HG03175 (cell line): ENCODE data around the gene PTGIS.

ENCODE experiments used
- ATAC-seq: cut with Tn5 transposase; IDR thresholded peaks from one replicate; pipeline ENCODE4 v1.9.1; 2021; ENCODE audit warnings: mild to moderate bottlenecking, moderate library complexity; ENCODE audit not compliant: unreplicated experiment

Gene PTGIS

DNA sequence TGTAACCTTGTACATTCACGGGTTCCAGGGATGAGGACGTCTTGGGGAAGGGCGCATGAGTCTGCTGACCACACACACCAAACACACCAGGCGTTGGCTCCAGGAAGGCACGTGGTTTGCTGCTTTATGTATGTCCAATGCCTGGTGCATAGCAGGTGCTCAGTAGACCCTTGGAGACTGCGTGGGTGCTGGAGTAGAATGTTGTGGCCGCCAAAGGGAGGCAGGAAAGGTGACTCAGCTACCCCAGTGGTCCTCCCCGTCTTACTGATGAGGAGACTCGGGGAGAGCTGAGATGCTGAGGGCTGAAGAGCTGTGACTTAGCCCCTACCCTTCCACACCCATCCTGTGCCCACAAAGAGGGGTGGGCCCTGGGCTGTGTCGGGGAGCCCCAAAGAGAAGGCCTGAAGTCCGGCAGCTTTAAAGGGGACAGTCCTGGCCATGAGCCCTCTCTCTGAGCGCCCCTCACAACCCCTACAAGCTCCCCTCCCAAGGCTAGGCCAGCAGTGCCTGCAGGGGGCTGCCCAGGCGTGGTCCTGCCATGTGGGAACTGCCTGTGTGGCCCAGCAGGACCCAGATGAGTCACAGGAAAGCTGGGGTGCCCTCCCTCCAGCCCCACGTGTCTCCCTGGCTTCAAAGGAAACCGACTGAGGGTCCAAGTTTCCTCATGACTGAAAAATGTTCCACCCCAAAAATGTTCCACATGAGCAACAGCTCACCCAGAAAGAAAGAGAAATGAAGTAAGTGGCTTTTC lies 28.0 kb upstream of the PTGIS start:
- ATAC-seq, result no peak

DNA sequence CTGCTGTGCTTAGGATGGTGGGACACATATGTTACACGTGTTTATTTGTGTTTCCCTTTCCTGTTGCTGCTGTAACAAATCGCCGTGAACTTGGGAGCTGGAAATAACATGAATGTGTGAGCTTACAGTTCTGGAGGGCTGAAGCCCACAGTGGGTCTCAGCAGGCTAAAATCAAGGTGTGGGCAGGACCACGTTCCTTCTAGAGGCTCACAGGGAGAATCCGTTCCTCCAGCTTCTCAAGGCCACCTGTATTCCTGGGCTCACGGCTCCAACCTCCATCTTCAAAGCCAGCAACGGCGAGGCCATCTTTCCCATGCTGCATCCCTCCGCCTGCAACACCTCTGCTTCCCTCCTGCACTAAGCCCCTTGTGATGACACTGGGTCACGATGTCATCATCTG lies 27.4 kb upstream of the PTGIS start:
- no peak for ATAC-seq

DNA sequence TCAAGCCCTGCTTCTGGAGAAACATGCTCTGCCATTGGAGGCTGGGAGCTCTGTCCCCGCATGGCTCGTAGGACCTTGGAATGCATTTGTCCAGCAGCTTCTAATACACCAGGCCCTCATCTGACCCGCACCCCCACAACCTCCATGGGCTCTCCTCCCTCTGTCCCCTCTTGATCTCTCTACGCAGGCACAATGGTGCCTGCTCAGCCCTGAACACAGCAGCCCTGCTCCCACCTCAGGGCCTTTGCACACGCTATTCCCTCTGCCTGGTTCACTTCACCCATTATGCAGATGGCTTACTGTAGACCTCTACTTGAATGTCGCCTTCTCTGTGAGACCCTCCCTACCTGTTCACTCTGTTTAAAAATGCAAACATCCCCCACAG lies 27.0 kb upstream of the PTGIS start:
- ATAC-seq, result no peak

DNA sequence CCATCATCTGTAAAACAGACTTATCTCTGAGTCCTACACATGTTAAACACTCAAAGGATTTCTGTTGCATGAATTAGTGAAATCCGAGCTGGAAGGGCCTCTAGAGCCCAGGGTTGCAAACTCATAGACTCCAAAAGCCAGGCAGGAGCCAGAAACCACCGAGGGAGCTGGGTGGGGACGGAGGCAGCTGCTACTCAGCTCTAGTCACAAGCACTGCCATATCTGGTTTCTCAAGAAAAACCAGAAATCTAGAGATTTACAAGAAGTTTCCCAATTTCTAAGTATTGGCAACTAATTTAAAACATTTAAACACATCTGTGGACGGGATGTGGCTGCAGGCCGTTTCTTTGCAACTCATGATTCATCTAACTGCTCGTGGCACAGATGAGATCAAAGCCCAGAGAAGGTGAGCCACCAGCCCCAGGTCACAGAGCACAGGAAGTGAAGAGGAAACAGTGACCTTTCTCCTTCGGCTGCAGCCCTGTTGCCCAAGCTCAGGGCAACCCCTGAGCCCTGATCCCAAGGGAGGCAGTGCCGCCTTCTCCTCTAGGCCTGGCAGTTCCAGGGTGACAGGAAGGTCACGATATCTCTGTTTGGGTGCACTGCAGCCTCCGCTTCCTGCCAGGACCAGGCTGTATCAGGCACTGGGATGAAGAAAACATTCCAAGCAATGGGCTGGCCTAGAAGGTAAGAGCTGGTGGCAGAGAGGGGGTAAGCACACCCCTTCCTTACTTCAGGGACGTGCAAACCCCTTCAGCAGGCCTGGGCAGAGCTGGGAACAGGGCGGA lies 26.4 kb upstream of the PTGIS start:
- ATAC-seq, result no peak

DNA sequence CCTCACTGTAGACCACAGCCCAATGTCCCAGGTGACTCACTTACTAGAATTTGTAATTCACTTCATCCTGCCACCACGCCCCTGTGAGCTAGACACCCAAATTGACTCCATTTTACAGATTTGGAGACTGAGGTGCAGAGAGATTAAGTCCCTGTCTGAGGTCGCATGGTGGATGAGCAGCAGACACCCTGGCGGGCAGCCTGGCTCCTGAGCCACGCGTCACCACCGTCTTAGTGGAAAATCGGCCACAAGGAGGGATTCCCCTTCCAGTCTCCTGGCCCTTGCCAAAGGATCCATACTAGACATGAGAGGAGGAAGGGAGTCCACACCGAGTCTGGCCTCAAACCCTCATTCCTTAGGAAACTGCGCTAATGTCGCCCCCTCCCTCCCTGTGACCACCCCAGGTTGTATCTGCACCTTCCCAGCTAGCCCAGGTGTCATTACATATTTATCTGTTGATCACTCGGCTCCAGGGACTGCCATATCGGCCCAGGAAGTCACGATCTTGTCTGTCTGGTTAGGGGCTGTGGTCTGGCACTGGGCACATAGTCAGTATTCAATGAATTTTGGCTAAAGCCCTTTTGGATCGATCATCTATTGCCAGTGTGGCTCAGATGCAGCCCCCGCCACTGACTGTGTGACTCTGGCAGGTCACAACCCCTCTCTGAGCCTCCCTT lies 25.7 kb upstream of the PTGIS start:
- no peak for ATAC-seq

DNA sequence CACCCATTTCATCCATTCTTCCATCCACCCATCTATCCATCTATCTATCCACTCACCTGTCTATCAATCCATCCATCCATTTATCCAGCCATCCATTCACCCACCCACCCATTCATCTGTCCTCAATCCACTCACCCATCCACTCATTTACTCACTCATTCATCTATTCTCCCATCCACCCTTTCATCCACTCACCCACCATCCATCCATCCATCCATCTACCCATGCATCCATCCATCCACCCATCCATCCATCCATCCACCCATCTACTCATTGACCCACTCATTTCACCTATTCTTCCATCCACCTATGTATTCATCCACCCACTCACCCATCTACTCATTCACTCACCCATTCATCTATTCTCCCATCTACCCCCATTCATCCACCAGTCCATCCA lies 24.2 kb upstream of the PTGIS start:
- ATAC-seq, result no peak

DNA sequence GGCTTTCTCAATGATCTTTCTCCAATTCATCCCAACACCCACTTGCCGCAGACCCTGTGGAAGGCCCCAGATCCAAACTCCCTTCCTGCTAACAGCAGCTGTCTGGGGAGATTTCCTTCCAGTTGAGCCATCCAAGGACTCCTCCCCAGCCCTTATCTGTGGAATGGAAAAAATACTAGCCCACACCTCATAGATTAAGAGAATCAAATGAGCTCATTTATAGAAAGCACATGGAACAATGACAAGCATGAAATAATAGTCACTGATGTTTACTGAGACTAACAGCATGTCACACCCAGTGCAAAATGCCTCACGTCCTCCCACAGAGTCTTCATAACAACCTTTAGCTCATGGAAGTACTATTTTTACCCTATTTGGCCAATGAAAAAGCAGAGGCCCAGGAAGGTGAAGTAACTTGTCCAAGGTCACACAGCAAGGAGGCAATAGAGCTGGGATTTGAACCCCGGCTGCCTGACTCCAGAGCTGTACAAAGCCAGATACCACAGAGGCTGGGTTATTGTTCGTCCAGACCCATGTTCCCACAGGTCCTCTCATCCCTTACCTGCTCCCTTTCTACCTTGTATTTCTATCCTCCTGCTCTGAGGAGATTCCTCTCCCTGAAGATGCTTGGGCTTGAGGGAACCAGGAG lies 23.4 kb upstream of the PTGIS start:
- no peak for ATAC-seq

DNA sequence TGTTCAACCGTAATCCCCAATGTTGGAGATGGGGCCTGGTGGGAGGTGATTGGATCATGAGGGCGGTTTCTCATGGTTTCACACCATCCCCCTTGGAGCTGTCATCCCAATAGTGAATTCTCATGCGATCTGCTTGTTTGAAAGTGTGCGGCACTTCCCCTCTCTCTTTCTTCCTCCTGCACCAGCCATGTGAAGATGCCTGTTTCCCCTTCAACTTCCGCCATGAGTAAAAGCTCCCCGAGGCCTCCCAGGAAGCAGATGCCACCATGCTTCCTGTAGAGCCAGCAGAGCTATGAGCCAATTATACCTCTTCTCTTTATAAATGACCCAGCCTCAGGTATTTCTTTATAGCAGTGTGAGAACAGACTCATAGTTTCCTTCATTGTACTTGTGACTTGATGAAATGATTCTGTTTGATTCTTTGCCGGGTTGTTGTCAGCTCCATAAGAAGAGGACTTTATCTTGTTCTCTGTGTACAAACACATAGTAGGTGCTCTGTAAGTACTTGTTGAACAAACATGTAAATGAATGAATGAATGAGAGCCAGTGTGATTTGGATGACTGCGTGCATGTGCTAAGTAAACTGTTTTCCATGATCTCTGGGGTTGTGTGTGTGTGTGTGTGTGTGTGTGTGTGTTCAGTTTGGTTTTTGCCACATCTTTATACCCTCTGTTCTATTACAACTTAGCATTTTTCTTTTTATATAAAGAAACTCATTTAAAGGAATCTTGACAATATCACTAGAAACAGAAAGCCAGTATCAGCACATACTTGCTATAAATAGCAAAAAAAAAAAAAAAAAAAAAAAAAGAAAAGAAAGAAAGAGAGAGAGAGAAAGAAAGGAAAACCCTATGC lies 22.5 kb upstream of the PTGIS start:
- no peak for ATAC-seq

DNA sequence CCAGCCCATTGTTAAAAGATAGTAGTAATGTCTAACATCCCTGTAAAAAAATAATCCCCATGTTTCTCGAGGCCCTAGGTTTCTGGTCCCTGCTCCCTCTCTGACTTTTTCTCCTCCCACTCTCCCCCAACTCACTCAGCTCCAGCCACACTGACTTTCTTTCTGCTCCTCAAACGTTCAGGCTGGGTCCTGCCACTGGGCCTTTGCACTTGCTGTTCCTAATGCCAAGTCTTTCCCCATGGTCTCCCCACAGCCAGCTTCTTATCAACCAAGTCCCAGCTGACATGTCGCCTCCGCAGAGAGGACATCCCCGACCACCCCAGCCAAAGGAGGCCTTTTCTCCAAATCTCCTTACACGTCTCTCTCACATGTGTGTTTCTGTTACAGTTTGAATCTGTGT lies 21.8 kb upstream of the PTGIS start:
- no peak for ATAC-seq

DNA sequence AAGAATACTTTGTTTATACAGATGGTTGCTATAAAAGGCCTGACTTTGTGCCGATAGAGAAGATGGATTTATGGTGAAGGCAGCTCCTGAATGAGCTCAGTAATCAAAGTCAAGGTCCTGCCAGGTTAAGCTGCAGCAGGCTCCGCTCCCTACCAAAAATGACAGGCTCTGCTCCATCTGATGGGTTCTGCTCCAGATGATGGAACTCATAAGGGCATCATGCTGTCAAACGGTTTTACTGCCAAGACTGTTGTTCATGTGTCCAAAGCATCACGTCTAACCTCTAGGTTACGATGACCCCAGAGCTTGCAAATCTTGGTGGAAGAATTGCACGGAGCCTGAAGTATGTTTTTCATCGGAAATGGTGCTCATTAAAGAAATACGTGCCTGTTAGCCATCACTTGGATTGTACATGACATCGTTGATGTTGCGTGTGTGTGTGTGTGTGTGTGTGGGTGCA lies 19.2 kb upstream of the PTGIS start:
- no peak for ATAC-seq

DNA sequence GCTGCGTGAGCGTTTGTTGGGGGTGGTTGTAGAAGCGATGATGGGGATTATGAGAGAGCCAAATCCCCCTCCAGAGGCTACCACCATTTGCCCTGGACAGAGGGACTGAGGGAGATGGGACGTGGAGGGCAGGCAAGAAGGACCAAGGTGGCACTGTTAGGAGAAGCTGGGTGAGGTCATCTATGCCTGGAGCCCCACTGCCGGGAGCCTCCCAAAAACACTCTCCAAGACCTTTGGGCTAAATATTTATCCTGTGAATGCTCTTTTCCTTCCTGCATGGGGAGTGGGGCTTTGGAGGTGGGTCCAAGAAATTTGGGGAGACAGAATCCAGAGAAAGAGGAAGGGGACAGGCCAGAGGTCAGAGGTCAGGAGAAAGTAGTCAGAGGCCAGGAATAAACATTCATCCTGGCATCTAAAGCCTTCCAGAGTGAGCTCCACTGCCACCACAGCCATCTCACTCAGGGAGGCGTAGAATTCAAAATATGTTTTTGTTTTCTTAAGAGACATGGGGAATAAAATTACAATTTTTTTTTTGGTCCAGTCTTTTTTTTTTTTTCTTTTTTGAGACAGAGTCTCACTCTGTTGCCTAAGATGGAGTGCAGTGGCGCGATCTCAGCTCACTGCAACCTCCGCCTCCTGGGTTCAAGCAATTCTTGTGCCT lies 17.8 kb upstream of the PTGIS start:
- no peak for ATAC-seq

DNA sequence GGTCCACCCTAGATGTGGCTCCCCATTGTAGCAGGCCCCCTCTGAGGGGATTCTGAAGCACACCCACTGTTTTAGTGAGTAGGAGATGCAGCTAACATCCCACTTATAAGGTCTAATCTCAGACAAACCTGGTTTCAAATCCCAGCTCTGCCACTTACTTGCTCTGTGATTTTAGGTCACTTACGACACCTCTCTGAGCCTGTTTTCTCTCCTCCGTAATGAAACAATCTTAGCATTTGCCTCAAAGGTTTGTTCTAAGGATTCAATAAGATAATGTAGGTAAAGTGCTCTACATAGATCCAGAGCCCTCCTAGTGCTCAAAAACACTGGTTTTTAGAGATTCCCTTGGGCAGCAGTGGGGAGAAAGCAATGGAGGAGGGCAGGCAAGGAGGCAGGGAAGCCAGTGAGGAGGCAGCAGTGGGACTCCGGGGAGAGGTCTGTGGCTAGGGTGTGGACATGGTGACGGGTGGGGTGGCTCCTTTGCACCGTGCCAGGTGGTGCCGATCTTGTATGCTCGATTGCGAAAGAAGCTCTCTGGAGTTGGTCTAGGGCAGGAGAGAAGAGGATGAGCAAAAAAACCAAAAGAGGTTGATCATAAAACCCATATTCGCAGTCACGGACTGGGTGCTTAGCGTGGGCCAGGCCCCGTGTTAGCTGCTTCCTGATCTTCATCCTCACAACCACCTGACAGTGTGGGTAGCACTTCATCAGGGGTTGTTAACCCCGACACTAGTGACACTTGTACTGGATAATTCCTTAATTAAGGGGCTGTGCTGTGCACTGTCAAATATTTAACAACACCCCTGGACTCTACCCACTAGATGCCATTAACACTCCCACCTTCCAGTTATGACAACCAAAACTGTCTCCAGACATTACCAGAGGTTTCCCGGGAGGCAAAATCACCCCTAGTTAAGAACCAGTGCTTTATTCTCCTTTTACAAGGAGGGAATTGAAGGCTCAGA lies 16.8 kb upstream of the PTGIS start:
- no peak for ATAC-seq

DNA sequence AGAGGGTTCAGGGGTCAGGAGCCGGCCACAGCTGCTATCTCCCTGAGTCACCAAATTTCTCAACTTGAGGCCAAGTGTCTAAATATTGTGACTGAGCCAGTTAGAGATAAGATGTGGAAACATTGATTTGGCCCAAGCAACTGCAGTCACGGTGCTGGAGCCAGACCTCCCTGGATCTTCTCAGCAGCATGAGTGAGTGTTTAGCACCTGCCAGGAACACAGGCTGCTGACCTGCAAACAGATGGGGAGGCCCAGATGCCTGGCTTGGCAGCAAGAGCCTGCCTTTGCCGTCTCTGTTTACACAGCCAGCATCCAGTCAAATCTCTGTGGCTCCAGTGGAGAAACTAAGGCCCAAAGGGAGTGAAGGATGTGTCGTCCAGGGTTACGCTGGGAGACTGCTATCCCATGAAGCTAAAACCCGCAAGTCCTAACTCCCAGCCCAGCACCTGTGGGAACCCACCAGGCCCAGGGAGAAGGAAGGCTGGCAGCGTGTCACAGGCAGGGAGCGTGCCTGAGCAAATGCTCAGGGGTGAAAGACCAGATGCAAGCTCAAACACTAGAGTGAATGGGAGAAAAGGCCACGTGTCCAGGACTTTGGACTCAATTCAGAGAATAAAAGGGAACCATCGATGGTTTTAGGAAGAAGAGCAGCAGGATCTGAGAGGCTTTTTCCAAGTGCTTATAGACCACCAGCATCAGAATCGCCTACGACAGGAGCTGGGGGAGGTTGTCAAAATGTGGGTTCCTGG lies 15.9 kb upstream of the PTGIS start:
- no peak for ATAC-seq

DNA sequence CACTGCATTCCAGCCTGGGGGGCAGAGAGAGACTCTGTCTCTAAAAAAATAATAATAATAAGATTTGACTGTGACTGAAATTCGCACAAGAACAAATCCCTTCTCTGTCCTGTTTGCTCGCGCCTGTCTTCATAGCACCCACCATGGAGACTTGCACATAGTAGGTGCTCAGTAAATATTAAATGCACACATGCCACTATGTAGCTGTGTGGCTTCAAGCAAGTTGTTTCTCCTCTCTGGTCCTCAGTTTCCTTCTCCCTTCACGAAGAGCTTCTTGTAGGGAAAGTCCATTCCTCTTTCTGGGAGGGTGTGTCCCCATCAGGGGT lies 15.4 kb upstream of the PTGIS start:
- no peak for ATAC-seq

DNA sequence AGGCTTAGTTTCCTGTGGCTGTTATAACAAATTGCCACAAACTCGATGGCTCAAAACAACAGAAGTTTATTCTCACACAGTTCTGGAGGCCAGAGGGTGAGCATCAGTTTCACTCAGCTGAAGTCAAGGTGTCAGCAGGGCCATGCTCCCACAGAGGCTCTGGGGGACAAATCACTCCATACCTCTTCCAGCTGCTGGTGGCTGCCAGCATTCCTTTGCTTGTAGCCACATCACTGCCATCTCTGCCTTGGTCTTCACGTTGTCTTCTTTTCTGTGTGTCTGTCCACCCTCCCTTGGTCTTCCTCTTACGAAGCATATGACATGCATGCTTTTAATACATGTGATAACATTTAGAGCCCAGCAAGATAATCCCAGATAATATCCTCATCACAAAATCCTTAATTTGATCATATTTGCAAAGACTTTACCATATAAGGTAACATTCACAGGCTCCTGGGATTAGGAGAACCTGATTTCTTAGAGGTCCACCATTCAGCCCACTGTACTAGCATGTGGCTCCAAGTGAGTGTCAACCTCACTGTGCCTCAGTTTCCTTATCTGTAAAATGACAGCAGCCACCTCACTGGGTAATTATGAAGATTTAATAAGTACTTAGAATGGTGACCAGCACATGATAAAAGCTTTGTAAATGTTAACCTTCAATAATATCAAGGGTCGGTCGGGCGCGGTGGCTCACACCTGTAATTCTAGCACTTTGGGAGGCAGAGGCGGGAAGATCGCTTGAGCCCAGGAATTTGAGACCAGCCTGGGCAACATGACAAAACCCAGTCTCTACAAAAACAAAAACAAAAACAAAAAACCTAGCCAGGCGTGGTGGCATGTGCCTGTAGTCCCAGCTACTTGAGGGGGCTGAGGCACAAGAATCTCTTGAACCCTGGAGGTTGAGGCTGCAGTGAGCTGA lies 14.7 kb upstream of the PTGIS start:
- no peak for ATAC-seq

DNA sequence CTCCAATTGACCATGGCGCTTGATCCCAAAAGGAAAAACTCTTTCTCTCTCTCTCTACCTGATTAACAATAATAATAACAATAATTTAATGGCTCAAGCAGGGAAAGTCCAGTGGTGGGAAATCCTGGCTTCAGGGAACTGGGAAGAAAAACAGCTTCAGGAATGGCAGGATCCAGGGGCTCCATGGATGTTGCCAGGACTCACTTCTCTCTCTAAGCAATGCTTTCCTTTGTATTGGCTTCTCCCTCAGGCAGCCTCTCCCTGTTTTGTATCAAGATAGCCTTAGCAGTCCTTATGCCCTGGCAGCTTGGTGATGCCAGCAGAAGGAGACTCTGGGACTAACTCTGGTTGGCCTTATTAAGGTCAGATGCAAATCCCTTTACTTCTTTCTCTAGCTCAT lies 13.5 kb upstream of the PTGIS start:
- no peak for ATAC-seq

DNA sequence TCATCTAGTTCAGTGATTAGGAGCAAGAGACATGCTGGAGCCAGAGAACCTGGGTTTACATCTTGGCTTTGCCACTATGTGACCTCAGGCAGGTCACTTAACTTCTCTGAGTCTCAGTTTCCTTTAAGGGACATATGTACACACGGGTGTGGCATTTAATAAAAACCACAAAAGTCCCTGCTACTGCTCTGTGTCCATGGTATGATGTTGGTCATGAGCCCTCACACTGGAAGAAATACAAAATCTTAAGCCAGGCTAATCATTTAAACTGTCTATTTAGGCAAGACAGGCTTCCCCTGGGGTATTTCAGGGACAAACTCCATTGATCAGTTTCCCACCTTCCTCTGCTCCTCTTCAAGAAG lies 12.9 kb upstream of the PTGIS start:
- no peak for ATAC-seq
